Heart left ventricle (tissue), 16 donors: Measurements from ENCODE around the gene HSPA12A. TPM values are rescaled to one million over a fixed set of nuclear protein-coding genes. Genes with fewer than 3 reads are reported as not detected.

Experiments used
- ATAC-seq, 4 donors: fragments of 200-7000 bp; cut with Tn5 transposase; one replicate each; pipeline ENCODE4 v1.9.1; 2020 to 2022; ENCODE audit warnings: moderate library complexity in 4 of 4, mild to moderate bottlenecking in 3 of 4, moderate number of reproducible peaks in 1 of 4
- DNase-seq, 5 donors: peaks; one replicate each; pipeline ENCODE4 v3.0.0-alpha.2; 2020
- H3K27ac ChIP-seq, 12 donors: fragments of 200-600 bp; sonication (generic) in 4 of 12; one replicate each; pipeline versions ENCODE4 v1.5.0 to v1.8.0; 2016 to 2022; ENCODE audit warnings: mild to moderate bottlenecking in 2 of 12
- H3K27me3 ChIP-seq, 9 donors: fragments of 200-600 bp; sonication (generic) in 2 of 9; one replicate each; pipeline versions ENCODE4 v1.5.1 to v1.8.0; 2016 to 2022; ENCODE audit warnings: mild to moderate bottlenecking in 3 of 9
- H3K36me3 ChIP-seq, 9 donors: fragments of 200-600 bp; sonication (generic) in 2 of 9; one replicate each; pipeline versions ENCODE4 v1.5.0 to v1.8.0; 2018 to 2022; ENCODE audit warnings: mild to moderate bottlenecking in 2 of 9
- H3K4me1 ChIP-seq, 12 donors: fragments of 200-600 bp; sonication (generic) in 4 of 12; one replicate each; pipeline versions ENCODE4 v1.5.0 to v1.8.0; 2016 to 2022; ENCODE audit warnings: mild to moderate bottlenecking in 3 of 12
- H3K4me3 ChIP-seq, 12 donors: fragments of 200-600 bp; sonication (generic) in 4 of 12; one replicate each; pipeline versions ENCODE4 v1.5.0 to v1.8.0; 2017 to 2022; ENCODE audit warnings: mild to moderate bottlenecking in 9 of 12, moderate library complexity in 4 of 12
- H3K9me3 ChIP-seq, 12 donors: fragments of 200-600 bp; sonication (generic) in 4 of 12; one replicate each; pipeline versions ENCODE4 v1.5.0 to v1.8.0; 2016 to 2022; ENCODE audit warnings: mild to moderate bottlenecking in 1 of 12
- CTCF ChIP-seq, 12 donors: fragments of 200-600 bp; sonication (generic) in 4 of 12; IDR thresholded peaks; one replicate each; pipeline versions ENCODE4 v1.5.0 to v1.8.0; 2018 to 2022; ENCODE audit warnings: antibody characterized with exemption in 12 of 12, mild to moderate bottlenecking in 5 of 12
- POLR2A ChIP-seq, 2 donors: fragments of 450-650 bp; IDR thresholded peaks; one replicate each; pipeline ENCODE4 v1.6.1; 2017; ENCODE audit warnings: antibody characterized with exemption in 2 of 2, mild to moderate bottlenecking in 2 of 2, moderate library complexity in 2 of 2
- WGBS, 4 donors: extraction: QIAGEN DNeasy Blood & Tissue Kit in 2 of 4; methylation state at CpG; one replicate each; pipeline versions ENCODE4 v1.1.5 to v1.1.7; 2013 to 2018; 5-methylcytosine and 5-hydroxymethylcytosine counted together
- intact Hi-C, 10 donors: fragments of 100-400 bp; cut with DNase I; formaldehyde crosslinking; loops; one replicate each; pipeline versions ENCODE4 v1.11.1 to v1.14.2; 2022
- polyA plus RNA-seq, 2 donors: library from polyadenylated mRNA; stranded (reverse); fragments of 200-250 nt; gene quantifications; one replicate each; pipeline ENCODE4 v1.2.3, GENCODE V29; 2013
- total RNA-seq, 9 donors: library from RNA; depleted of rRNA in 2 of 9; stranded (reverse); fragments of >200 nt in 2 of 9; fragmentation: NEBNext Ultra II Directional in 3 of 9; extraction: Animal tissue kit (Norgen Biotek cat#: 25700) in 3 of 9; gene quantifications; one replicate each; pipeline versions ENCODE4 v1.1.0 to v1.2.4, GENCODE V29; 2016 to 2023
- donor health status: ischemic (EF 13 %, LVEDD 7.1; RV severe dilation, severe dysfunction).
- donor health status: healthy with polysubstance abuse.
- donor health status: DM: no; HTN: yes; CAD: no.
- donor health status: DM: no; HTN: no; CAD: no.
- donor health status: ischemic (EF 25% LVEDD 6.9; RV normal size, moderate dysfunction).
- donor health status: ischemic (EF 25% LVEDD 5.7; RV mildly dilated, moderate dysfunction).
- donor health status: healthy.
- donor health status: DM: yes; HTN: yes; CAD: no.
- donor health status: ischemic (EF 35%, LVEDD 5.7; RV mildly dilated, moderate dysfunction).
- donor health status: nonischemic (EF 11% LVEDD 7.7; RV severe dilation, severe dysfunction).
- donor health status: DM: yes; HTN: yes; CAD: no.
- donor health status: PGD.
- donor health status: ischemic (EF 29% LVEDD 5.4; RV normal size, mild dysfunction).
- donor health status: nonischemic (EF 23%, LVEDD 6.1; RV moderate dilation, normal function).

The HSPA12A gene
- total and polyA plus RNA-seq, 11 donors, result 4.7 to 17.0 (median 13.5) TPM

DNA sequence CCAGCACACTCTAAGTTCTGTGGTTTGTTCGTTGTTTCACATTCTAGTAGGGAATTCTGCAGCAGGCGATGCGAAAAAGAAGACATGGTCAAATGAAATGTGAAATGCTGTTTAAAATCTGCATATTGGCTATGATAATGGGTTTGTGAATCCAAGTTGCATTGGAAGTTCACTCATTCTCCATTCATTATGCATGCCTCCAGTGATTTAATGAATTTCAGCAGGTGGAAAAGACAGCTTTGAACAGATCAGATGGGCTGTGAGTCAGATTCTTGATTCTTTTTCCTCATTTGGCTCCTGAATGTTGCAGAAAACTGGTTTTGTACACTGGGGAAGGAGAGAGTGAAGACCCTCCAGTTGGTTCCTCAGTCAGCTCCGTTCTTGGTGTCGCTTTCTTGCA lies 69.5 kb downstream of the HSPA12A start:
- intact Hi-C loops, result no loop called here
- ATAC-seq (no peak), DNase-seq (no peak)
- peaks cover 0 to 7% (median 0%) of the 10 kb centered on the region in 12 donors for H3K4me1 ChIP-seq
- 91 to 95% (median 93%) methylated on average over 5 of the region's 5 CpGs for WGBS, 4 donors
- TF ChIP-seq POLR2A (IDR thresholded peaks at IDR 0.05), result no peak
- TF ChIP-seq CTCF (IDR thresholded peaks at IDR 0.05), result no peak
- peaks cover 0 to 14% (median 7%) of the 10 kb centered on the region in 9 donors for H3K27me3 ChIP-seq
- H3K36me3 ChIP-seq, result peaks cover 0 to 45% (median 6%) of the 10 kb centered on the region in 9 donors
- no peaks in the 10 kb centered on the region for H3K9me3 ChIP-seq
- no peak overlapping the region for H3K27ac ChIP-seq
- H3K4me3 ChIP-seq, result no peak overlapping the region

- intact Hi-C loops, result no loop called here
- 74 to 86% (median 83%) methylated on average over 5 of the region's 5 CpGs for WGBS, 4 donors
- ATAC-seq, result no peak
These were observed 71.0 kb downstream of the HSPA12A start for GRCh38 chr10:116671274-116671926.

DNA sequence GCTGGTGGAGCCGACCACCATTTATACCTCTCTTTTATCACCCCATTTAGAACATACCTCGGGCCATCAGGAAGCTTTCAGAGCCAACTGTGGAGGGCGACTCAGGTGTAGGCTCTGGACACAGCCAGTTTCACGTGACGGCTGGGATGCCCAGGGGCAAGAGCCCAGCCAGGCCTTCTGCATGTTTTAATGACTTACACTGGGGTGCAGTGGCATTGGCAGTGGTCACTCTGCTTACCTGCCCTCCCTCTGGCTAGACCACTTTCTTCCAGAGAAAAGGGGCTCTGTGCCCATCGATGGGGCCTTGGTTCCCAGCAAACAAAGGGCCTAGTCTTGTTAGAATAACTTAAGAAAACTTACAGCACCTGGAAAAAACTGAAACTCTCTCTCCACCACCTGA lies 71.7 kb downstream of the HSPA12A start:
- Histone ChIP-seq H3K4me1 (peaks cover 0 to 7% (median 0%) of the 10 kb centered on the region in 12 donors), H3K9me3 (peaks cover 0 to 5% (median 0%) of the 10 kb centered on the region in 12 donors), H3K4me3 (no peak overlapping the region), H3K27ac (no peak overlapping the region), H3K36me3 (peaks cover 0 to 35% (median 6%) of the 10 kb centered on the region in 9 donors), H3K27me3 (peaks cover 0 to 14% (median 7%) of the 10 kb centered on the region in 9 donors)
- no peak for ATAC-seq
- TF ChIP-seq CTCF (IDR thresholded peaks at IDR 0.05), result no peak
- no peak for TF ChIP-seq POLR2A (IDR thresholded peaks at IDR 0.05)
- 82 to 94% (median 88%) methylated on average over 6 of the region's 6 CpGs for WGBS, 4 donors
- DNase-seq, result no peak
- intact Hi-C loops, result no loop called here

More at GRCh38 chr10:116671274-116671926, 71.0 kb downstream of the HSPA12A start:
- TF ChIP-seq CTCF (IDR thresholded peaks at IDR 0.05) (no peak), POLR2A (IDR thresholded peaks at IDR 0.05) (no peak)
- Histone ChIP-seq H3K9me3 (peaks cover 0 to 5% (median 0%) of the 10 kb centered on the region in 12 donors), H3K4me3 (no peak overlapping the region), H3K36me3 (peaks cover 0 to 40% (median 6%) of the 10 kb centered on the region in 9 donors), H3K27me3 (peaks cover 0 to 14% (median 7%) of the 10 kb centered on the region in 9 donors), H3K4me1 (peaks cover 0 to 7% (median 0%) of the 10 kb centered on the region in 12 donors), H3K27ac (no peak overlapping the region)
- DNase-seq, result no peak

DNA sequence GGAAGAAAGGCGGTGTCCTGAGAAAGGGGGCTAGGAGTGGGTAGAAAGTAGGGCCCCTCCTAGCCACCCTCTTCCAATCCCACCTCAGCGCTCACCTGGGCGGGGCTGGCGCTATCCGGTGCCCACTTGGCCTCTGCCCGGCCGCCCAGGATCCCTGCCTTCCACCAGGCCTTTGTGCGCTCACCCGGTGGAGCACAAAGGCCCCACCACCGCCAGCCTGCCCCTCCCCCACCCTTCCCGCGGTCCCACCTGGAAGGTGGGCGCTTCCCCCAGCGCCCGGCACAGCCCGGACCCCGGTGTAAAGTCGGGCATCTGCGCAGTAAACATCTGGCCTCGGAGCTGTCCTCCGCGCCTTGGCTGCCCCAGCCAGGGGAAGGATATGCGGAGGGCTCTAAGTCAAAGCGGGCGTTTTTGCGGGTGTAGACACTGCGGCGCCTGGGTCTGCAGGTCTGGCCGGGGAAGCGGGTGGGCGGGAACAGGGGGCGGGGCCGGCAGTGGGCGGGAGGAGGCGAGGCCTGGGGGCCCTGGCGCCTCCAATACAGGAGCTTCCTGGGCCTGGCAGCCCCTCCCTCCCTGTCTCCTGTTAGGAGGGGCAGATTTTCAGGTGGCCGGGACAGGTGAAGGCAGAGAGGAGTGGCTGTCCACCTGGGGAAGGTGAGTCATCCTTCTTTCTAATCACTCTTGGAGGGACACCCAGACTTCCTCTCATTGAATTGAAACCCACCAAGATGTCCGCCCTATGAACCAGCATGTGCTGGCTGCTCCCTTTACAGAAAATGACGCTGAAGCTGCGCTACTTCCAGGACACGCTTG lies 72.3 kb downstream of the HSPA12A start:
- 16 to 32% (median 25%) methylated on average over 16 to 41 of the region's 41 CpGs for WGBS, 4 donors
- intact Hi-C loops, result no loop called here
- H3K4me1 ChIP-seq, result peaks cover 0 to 7% (median 0%) of the 10 kb centered on the region in 12 donors
- H3K36me3 ChIP-seq, result peaks cover 0 to 28% (median 6%) of the 10 kb centered on the region in 9 donors
- peak overlapping the region in 4 of 12 donors; percentile 3 to 37 (median 15) for H3K4me3 ChIP-seq
- H3K27me3 ChIP-seq, result peaks cover 0 to 14% (median 7%) of the 10 kb centered on the region in 9 donors
- TF ChIP-seq POLR2A (IDR thresholded peaks at IDR 0.05) (no peak), CTCF (IDR thresholded peaks at IDR 0.05) (no peak)
- H3K9me3 ChIP-seq, result peaks cover 0 to 5% (median 0%) of the 10 kb centered on the region in 12 donors
- peak overlapping the region in 1 of 12 donors; percentile 53 for H3K27ac ChIP-seq
- DNase-seq (no peak), ATAC-seq (peak in 2 of 4 donors; percentile 9 to 28)
